SH-SY5Y (cell line): ENCODE measurements around the gene TECR.

ENCODE experiments used
- GATA2 ChIP-seq: IDR thresholded peaks from 2 replicates; pipeline ENCODE4 v1.6.1; 2011; ENCODE audit warnings: mild to moderate bottlenecking, low read depth, low read length
- GATA3 ChIP-seq: IDR thresholded peaks from 2 replicates; pipeline ENCODE4 v1.6.1; 2011; ENCODE audit warnings: low read depth, mild to moderate bottlenecking, low read length, moderate library complexity

DNA sequence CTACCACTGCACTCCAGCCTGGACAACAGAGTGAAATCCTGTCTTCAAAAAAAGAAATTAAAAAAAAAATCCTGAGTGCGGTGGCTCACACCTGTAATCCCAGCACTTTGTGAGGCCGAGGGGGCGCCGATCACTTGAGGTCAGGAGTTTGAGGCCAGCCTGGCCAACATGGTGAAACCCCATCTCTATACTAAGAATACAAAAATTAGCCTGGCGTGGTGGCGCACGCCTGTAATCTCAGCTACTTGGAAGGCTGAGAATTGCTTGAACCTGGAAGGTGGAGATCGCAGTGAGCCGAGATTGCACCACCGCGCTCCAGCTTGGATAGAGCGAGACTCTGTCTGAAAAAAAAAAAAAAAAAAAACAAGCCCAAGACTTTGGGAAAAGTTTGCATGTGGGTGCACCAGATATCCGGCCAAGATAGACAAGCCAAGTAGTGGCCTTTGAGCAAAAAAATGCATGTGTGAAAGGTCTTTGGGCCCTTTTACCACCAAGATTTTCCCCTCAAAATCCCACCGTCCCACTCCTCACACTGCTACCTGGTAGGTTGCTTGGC lies 16.9 kb upstream of the TECR start:
- TF ChIP-seq GATA2: no peak
- no peak for TF ChIP-seq GATA3
